LNCaP clone FGC (cell line): ENCODE measurements around the gene BMPR1B.

Experiments
- DNase-seq: peaks from one replicate; pipeline ENCODE4 v3.0.0-alpha.2; 2011; ENCODE audit warnings: low read depth
- H3K4me3 ChIP-seq: 2 replicates; pipeline ENCODE4 v1.5.1; 2011; ENCODE audit warnings: mild to moderate bottlenecking, low read depth, low read length, control low read depth
- CTCF ChIP-seq: IDR thresholded peaks from 2 replicates; pipeline ENCODE4 v1.5.1; 2012; ENCODE audit warnings: mild to moderate bottlenecking; ENCODE audit not compliant: control insufficient read depth, insufficient read depth; ENCODE audit errors: extremely low read depth

BMPR1B gene

GRCh38 chr4:95188701-95189370, 431.1 kb downstream of the BMPR1B start:
- no peak for TF ChIP-seq CTCF
- H3K4me3 ChIP-seq, result no peak overlapping the region
- no peak for DNase-seq

GRCh38 chr4:95190751-95191436, 433.1 kb downstream of the BMPR1B start:
- TF ChIP-seq CTCF, result no peak
- H3K4me3 ChIP-seq, result no peak overlapping the region
- DNase-seq, result peak; percentile 40

GRCh38 chr4:95191537-95191936, 433.8 kb downstream of the BMPR1B start:
- no peak overlapping the region for H3K4me3 ChIP-seq
- no peak for DNase-seq
- TF ChIP-seq CTCF, result no peak

GRCh38 chr4:95193391-95194224, 435.9 kb downstream of the BMPR1B start:
- no peak overlapping the region for H3K4me3 ChIP-seq
- no peak for TF ChIP-seq CTCF
- no peak for DNase-seq

- no peak overlapping the region for H3K4me3 ChIP-seq
- DNase-seq, result no peak
- TF ChIP-seq CTCF, result no peak
These were observed 439.6 kb downstream of the BMPR1B start for GRCh38 chr4:95197353-95197752.

- TF ChIP-seq CTCF, result no peak
- DNase-seq, result no peak
- no peak overlapping the region for H3K4me3 ChIP-seq
These were observed 441.2 kb downstream of the BMPR1B start for GRCh38 chr4:95198961-95199360.
